Keratinocyte (primary cell): Measurements from ENCODE around the gene CAPN15. TPM values are rescaled to one million over a fixed set of nuclear protein-coding genes. Genes with fewer than 3 reads are reported as not detected.

Source experiments
- DNase-seq: peaks from one replicate; pipeline ENCODE4 v3.0.0-alpha.2; 2011; ENCODE audit warnings: low read depth, missing footprints, low spot score
- FAIRE-seq: peaks from 2 replicates; lab custom pipeline; 2011; peaks lifted over from hg19 to GRCh38; lab: Jason Lieb, UNC
- H2AFZ ChIP-seq: 2 replicates; pipeline ENCODE4 v1.6.0; 2012; ENCODE audit warnings: low read length, control low read depth, inconsistent platforms; ENCODE audit not compliant: control insufficient read depth
- H3K27ac ChIP-seq: 2 replicates; pipeline ENCODE4 v1.5.1; 2011; ENCODE audit warnings: low read length; ENCODE audit not compliant: control insufficient read depth, insufficient read depth
- H3K27me3 ChIP-seq: 3 replicates; pipeline ENCODE4 v1.6.0; 2011; ENCODE audit warnings: low read length; ENCODE audit not compliant: control insufficient read depth, insufficient read depth; ENCODE audit errors: extremely low read depth
- H3K36me3 ChIP-seq, 2 experiments: 2 replicates in 1 of 2; 3 replicates in 1 of 2; pipeline ENCODE4 v1.5.1; 2011; ENCODE audit warnings: low read length in 2 of 2, mild to moderate bottlenecking in 1 of 2; ENCODE audit not compliant: control insufficient read depth in 2 of 2, insufficient read depth in 2 of 2; ENCODE audit errors: extremely low read depth in 1 of 2
- H3K4me1 ChIP-seq: 3 replicates; pipeline ENCODE4 v1.5.1; 2011; ENCODE audit warnings: low read length; ENCODE audit not compliant: control insufficient read depth, insufficient read depth; ENCODE audit errors: extremely low read depth
- H3K4me2 ChIP-seq: 3 replicates; pipeline ENCODE4 v1.6.0; 2011; ENCODE audit warnings: low read depth, low read length; ENCODE audit not compliant: control insufficient read depth, insufficient read depth; ENCODE audit errors: extremely low read depth
- H3K4me3 ChIP-seq, 3 experiments: fragments of 200-600 bp in 1 of 3; sonication (generic) in 1 of 3; 2 replicates in 2 of 3; 3 replicates in 1 of 3; pipeline ENCODE4 v1.5.1; 2011 to 2016; ENCODE audit warnings: low read length in 3 of 3, mild to moderate bottlenecking in 3 of 3, control low read depth in 2 of 3, inconsistent platforms in 1 of 3, low read depth in 1 of 3, mixed read lengths in 1 of 3, mixed run types in 1 of 3, moderate library complexity in 1 of 3; ENCODE audit not compliant: control insufficient read depth in 2 of 3, insufficient read depth in 2 of 3; ENCODE audit errors: extremely low read depth in 1 of 3
- H3K79me2 ChIP-seq: 2 replicates; pipeline ENCODE4 v1.6.0; 2012; ENCODE audit warnings: low read length; ENCODE audit not compliant: control insufficient read depth, insufficient read depth
- H3K9ac ChIP-seq: 3 replicates; pipeline ENCODE4 v1.6.0; 2011; ENCODE audit warnings: low read length; ENCODE audit not compliant: control insufficient read depth, insufficient read depth; ENCODE audit errors: extremely low read depth
- H3K9me1 ChIP-seq: 3 replicates; pipeline ENCODE4 v1.6.0; 2011; ENCODE audit warnings: low read length; ENCODE audit not compliant: control insufficient read depth, insufficient read depth; ENCODE audit errors: extremely low read depth
- H3K9me3 ChIP-seq: 2 replicates; pipeline ENCODE4 v1.5.1; 2012; ENCODE audit warnings: low read depth, low read length; ENCODE audit not compliant: control insufficient read depth
- H4K20me1 ChIP-seq: 3 replicates; pipeline ENCODE4 v1.6.0; 2011; ENCODE audit warnings: low read length; ENCODE audit not compliant: control insufficient read depth, insufficient read depth; ENCODE audit errors: extremely low read depth
- CTCF ChIP-seq, 3 experiments: IDR thresholded peaks in 1 of 3; conservative IDR thresholded peaks in 1 of 3; optimal IDR thresholded peaks in 1 of 3; 2 replicates in 2 of 3; 3 replicates in 1 of 3; pipeline versions ENCODE3 to v1.5.1; 2011; ENCODE audit warnings: low read length in 3 of 3, mild to moderate bottlenecking in 3 of 3, moderate library complexity in 2 of 3, control low read depth in 1 of 3, inconsistent platforms in 1 of 3; ENCODE audit not compliant: insufficient read depth in 2 of 3; ENCODE audit errors: extremely low read depth in 1 of 3
- EZH2 ChIP-seq: IDR thresholded peaks from one replicate; pipeline ENCODE4 v1.6.1; 2012; ENCODE audit warnings: inconsistent platforms, mild to moderate bottlenecking, low read length, moderate library complexity
- dilution Hi-C: fragments of 300-500 bp; cut with MboI; formaldehyde crosslinking; loops from one replicate; pipeline ENCODE4 v1.7.0; 2020; ENCODE audit warnings: low sequenced_read_pairs; ENCODE audit not compliant: extremely low pct_ligation_motif_present
- polyA plus RNA-seq, 5 experiments: library from polyadenylated mRNA; depleted of rRNA in 3 of 5; stranded (reverse) in 3 of 5; stranded (forward) in 1 of 5; unstranded in 1 of 5; fragments of >200 nt; gene quantifications; 1 replicate in 1 of 5; 2 replicates in 3 of 5; 3 replicates in 1 of 5; pipeline versions ENCODE4 v1.2.1 to v1.2.3, GENCODE V29; 2011 to 2012; ENCODE audit warnings: missing spikeins in 2 of 5, low read depth in 1 of 5, low replicate concordance in 1 of 5

CAPN15 gene
- polyA plus RNA-seq, 1 donor (not counting 4 experiments of a cell fraction or from before 2014, with no cell fraction given): 7.9 TPM

DNA sequence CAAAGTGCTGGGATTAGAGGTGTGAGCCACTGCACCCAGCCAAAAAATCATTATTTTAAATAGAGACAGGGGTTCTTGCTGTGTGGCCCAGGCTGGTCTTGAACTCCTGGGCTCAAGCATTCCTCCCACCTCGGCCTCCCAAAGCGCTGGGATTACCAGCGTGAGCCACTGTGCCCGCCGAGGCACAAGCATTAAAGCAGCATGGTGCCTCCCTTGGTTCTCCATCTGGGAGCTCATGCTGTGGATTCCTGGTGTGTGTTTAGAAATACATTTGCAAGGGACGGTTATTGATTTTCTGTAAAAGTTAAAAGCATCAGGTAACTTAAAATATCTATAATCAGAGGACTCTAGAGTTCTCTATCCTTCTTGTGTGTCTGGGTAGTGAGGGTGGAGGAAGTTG lies 14.7 kb upstream of the CAPN15 start:
- H3K4me3 ChIP-seq: no peak overlapping the region
- H2AFZ ChIP-seq: no peak overlapping the region
- H3K79me2 ChIP-seq: no peaks in the 10 kb centered on the region
- H3K4me1 ChIP-seq: no peaks in the 10 kb centered on the region
- H3K9me1 ChIP-seq: no peaks in the 10 kb centered on the region
- H3K27me3 ChIP-seq: no peaks in the 10 kb centered on the region
- dilution Hi-C loops: no loop called here
- H3K36me3 ChIP-seq: peaks cover 7 to 12% of the 10 kb centered on the region in 2 experiments
- H3K4me2 ChIP-seq: no peak overlapping the region
- H4K20me1 ChIP-seq: peaks cover 2% of the 10 kb centered on the region
- no peaks in the 10 kb centered on the region for H3K9me3 ChIP-seq
- FAIRE-seq (no peak), DNase-seq (no peak)
- no peak overlapping the region for H3K9ac ChIP-seq
- H3K27ac ChIP-seq: no peak overlapping the region
- TF ChIP-seq CTCF (optimal IDR thresholded peaks at IDR 0.05 in 1 of 3, IDR thresholded peaks at IDR 0.05 in 1 of 3, conservative IDR thresholded peaks at IDR 0.05 in 1 of 3; ENCODE audit: extremely low read depth in 1 of 3, insufficient read depth in 2 of 3, low read length in 3 of 3): no peak
- no peak for TF ChIP-seq EZH2

DNA sequence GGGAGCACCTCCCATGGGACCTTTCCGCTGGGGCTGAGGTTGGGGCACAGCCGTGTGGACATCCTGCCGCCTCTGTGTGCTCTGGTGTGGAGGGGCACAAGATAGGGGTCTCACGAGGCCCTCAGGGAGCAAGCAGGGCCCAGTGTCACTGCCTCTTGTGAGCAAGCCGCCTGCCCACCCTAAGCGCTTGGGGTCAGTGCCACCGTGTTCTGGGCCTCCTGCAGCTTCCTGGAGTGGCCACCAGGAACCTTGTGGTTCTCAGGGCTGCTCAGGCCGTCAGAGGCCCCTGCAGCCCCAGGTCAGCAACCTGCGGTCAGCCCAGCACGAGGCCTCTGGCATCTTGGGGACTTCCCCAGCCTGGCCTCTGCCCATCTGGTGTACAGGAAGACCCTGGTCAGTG lies 13.6 kb upstream of the CAPN15 start:
- no peaks in the 10 kb centered on the region for H3K4me1 ChIP-seq
- no peaks in the 10 kb centered on the region for H3K9me1 ChIP-seq
- TF ChIP-seq CTCF (optimal IDR thresholded peaks at IDR 0.05 in 1 of 3, IDR thresholded peaks at IDR 0.05 in 1 of 3, conservative IDR thresholded peaks at IDR 0.05 in 1 of 3; ENCODE audit: extremely low read depth in 1 of 3, insufficient read depth in 2 of 3, low read length in 3 of 3) (no peak), EZH2 (no peak)
- peaks cover 8 to 9% of the 10 kb centered on the region in 2 experiments for H3K36me3 ChIP-seq
- no peak overlapping the region for H3K9ac ChIP-seq
- no peak overlapping the region for H3K27ac ChIP-seq
- no peak for FAIRE-seq
- H3K4me2 ChIP-seq: no peak overlapping the region
- no peaks in the 10 kb centered on the region for H3K27me3 ChIP-seq
- DNase-seq: no peak
- H3K79me2 ChIP-seq: no peaks in the 10 kb centered on the region
- H3K9me3 ChIP-seq: no peaks in the 10 kb centered on the region
- H2AFZ ChIP-seq: no peak overlapping the region
- H3K4me3 ChIP-seq: no peak overlapping the region
- dilution Hi-C loops: no loop called here
- peaks cover 2% of the 10 kb centered on the region for H4K20me1 ChIP-seq
